ENCODE measurements around the gene FBLN5. TPM values are rescaled to one million over a fixed set of nuclear protein-coding genes. Genes with fewer than 3 reads are reported as not detected.

Gene FBLN5
- total RNA-seq, 1 donor from 2014 or later = 2.6 TPM

DNA sequence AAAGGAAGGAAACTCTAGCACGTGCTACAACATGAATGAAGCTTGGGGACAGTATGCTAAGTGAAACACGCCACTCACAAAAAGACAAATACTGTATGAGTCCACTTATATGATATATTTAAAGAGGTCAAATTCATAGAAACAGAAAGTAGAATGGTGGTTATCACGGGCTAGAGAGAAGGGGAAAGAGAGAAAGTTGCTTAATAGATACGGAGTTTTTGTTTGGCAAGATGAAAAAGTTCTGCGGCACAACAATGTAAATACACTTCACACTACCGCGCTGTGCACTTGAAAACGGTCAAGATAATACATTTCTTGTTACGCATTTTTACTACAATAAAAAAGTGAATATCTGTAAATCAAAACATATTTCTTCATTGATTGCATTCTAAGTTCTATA, 37.3 kb downstream of the FBLN5 start:
- intact Hi-C loops (cut with micrococcal nuclease) = loop anchor here (5.0 kb wide), 2 partner anchors 38 to 258 kb away; no protein-coding TSS in a partner anchor

DNA sequence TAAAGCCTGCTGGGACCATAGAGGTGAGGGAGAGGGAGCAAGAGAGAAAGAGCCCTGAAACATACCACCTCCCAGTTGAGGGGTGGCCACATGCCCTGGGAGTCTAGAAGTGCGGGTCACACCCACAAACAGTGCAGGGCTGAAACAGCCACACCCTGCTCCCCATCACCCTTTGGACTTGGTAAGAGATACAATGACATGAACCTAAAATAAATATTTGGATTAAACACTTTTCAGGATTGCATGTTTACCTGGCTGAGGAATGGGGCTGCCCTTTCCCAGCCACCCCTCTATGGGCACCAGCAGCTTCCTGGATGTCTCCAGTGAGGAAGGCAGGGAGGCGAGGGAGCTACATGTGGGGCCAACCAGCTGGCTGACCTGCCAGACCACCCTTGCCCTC, 41.1 kb downstream of the FBLN5 start:
- intact Hi-C loops (cut with micrococcal nuclease) = no loop called here

DNA sequence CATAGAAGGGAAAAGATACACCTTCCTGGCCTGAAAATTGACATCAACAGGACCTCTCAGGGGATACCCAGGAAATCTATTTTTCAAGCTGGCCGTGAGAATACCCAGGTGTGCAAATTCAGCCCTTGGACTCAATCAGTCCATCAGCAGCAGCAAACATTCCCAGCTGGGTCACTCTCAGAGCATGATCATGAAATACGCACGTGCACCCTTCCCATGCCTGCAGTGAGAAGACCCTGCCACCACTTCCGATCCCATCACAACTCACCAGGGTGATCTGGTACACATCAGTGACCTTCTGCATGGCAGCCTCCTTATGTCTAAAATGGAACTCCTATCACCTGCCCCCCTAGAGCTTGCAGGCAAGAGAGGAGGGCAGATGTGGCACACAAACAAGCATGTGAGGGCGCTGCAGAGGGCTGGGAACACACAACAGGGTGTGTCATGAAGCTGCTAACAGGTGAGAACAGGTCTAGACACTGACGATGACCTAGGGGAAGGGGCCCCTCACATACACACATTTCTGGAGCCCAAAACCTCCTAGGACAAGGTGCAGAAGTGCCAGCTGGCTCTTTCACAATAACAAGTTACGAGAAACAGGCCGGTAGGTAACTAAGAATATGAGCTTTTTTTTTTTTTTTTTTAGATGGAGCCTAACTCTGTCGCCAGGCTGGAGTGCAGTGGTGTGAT, 42.4 kb downstream of the FBLN5 start:
- intact Hi-C loops (cut with micrococcal nuclease) = no loop called here

DNA sequence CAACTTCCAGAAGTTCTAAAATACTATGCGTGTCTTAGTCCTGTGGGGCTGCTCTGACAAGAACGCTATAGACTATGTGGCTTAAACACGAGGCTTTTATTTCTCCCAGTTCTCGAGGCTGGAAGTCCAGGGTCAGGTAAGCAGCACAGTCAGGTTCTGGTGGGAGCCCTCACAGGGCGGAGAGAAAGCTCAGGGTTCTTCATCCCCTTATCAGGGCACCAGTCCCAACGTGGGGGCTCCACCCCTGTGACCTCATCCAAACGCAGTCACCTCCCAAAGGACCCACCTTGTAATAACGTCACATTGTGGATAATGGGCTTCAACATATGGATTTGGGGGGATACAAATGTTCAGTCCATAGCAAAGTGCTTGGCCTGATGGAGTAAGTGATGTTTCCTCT, 43.0 kb downstream of the FBLN5 start:
- intact Hi-C loops (cut with micrococcal nuclease) = no loop called here

DNA sequence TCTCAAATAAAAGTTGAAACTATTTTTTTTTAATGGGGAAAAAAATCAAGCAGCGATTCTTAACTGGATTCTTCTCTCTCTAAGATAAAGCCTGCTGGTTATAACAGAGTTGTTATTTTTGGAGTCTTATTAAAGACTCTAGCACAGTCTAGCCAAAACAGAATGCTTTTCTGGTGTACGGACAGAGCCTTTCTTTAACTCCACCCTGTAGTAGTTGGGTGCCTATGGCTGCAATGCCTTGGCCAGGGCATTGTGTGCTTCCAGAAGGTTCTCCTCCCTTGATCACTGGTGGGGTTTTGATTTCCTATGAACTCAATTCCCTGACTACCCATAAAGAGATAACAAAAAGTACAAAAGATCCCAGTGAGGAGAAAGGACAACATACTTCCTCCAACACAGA, 44.4 kb downstream of the FBLN5 start:
- intact Hi-C loops (cut with micrococcal nuclease) = no loop called here

DNA sequence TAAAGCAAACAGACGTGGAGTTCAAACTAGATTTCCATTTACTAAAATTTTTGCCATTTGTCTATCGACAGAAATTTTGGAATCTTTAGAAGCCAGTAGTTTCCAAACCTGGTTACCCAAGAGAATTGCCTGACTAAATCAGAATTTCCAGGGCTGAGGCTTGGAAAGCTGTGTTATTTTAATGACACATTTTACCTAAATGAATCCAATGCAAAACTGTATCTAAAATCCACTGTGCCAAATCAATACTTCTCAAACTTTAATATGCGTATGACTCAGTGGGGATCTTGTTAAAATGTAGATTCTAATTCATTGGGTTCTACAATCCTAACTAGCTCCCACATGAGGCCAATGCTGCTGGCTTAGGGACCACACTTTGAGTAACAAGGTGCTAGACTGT, 45.2 kb downstream of the FBLN5 start:
- intact Hi-C loops (cut with micrococcal nuclease) = no loop called here

DNA sequence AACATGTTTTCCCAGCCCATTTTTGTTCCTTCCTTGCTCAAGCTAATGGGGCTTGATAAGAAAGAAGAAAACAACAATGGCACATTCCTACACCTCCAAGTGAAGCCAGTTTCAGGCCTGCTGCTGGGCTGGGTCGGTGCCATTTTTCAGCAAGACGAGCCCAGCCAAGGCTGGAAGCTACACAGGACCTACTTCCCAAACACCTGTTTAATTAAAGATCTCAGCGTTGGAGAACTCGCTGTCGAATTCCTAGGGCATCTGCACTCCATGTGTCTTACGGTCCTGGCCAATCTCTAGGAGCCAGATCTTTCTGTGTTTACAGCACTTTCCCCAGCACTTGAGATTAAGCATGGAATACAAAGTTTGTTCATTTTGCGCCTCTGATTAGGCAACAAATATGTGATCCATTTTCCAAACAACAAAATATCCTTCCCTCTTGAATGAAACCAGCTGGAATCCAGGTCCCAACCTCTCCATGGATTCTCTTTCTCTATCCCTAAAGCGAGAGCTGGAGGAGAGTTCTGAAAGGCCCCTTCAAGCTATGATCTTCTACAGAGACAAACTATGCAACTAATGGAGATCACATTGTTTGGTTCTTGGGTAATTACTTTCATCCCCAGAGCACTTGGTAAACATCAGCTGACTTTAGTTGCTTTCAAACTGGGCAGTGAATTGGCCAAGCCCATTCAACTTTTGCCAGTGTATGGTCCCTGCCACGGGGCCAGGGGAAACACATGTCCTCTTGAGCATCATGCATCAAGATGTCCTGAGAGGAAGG, 45.9 kb downstream of the FBLN5 start:
- intact Hi-C loops (cut with micrococcal nuclease) = no loop called here

DNA sequence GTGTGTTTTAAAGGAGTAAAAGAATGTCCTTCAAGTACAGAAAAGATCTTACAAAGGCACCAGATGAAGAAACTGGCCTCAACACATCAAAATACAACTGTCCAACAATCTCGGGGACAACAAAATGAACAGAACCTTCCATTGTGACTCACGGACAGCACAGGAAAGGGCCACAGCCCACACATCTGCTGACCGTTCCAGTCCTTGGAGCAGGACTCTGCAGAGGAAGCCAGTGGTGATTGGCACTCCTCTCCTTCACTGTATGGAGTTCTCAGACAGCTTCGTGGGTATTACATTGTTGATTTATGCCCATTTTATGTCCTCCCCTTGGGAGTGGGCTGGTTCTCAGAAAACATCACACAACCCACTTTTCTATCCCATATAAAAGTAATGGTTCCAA, 47.7 kb downstream of the FBLN5 start:
- intact Hi-C loops (cut with micrococcal nuclease) = loop anchor here (10.0 kb wide), 1 partner anchor 65 kb away; no protein-coding TSS in a partner anchor

DNA sequence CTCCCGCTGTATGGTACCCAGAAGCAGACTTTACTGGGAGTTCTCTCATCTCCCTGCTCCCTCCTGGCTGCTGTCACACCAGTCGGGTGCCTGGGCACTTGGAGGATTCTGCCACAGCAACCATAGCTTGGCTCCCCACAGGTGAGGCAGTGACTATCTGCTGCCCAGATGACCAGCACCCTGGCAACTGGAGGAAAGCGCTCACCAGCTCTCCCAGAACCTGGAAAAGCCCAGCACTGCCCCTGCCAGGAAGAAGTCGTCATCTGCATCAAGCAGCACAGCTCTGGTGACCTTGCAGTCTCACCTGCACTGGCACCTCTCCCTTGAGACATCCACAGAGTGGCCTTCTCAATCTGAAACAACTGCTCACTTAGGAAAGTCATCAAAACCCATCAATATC, 48.3 kb downstream of the FBLN5 start:
- intact Hi-C loops (cut with micrococcal nuclease) = loop anchor here (10.0 kb wide), 1 partner anchor 64 kb away; no protein-coding TSS in a partner anchor

DNA sequence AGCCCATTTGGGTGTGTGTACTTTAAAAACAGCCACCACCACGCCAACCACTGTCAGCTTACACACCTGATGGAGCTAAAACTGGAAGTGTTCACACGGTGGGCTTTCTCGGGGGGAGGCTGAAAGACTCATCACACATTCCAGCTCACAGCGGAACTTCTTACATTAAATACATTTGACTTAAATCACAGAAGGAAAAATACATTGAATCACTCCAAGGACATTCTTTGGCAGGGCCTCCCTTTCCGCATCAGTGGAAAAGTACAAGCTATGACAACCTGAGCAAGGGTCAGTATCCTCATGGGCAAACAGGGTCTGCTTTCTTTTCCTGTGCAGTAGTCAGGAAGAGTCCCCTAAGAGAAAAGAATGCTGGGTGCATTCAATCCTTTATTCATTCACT, 49.1 kb downstream of the FBLN5 start:
- intact Hi-C loops (cut with micrococcal nuclease) = loop anchor here (10.0 kb wide), 1 partner anchor 64 kb away; no protein-coding TSS in a partner anchor

DNA sequence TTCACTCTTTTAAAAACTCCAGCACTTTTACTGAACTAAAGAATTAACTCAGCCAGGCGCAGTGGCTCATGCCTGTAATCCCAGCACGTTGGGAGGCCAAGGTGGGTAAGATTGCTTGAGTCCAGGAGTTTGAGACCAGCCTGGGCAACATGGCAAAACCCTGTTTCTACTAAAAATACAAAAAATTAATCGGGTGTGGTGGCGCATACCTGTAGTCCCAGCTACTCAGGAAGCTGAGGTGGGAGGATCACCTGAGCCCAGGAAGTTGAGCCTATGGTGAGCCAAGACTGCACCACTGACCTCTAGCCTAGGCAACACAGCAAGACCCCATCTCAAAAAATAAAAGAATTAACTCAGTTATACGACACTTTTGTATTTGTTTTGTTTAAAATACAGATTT, 49.8 kb downstream of the FBLN5 start:
- intact Hi-C loops (cut with micrococcal nuclease) = loop anchor here (10.0 kb wide), 1 partner anchor 63 kb away; no protein-coding TSS in a partner anchor

DNA sequence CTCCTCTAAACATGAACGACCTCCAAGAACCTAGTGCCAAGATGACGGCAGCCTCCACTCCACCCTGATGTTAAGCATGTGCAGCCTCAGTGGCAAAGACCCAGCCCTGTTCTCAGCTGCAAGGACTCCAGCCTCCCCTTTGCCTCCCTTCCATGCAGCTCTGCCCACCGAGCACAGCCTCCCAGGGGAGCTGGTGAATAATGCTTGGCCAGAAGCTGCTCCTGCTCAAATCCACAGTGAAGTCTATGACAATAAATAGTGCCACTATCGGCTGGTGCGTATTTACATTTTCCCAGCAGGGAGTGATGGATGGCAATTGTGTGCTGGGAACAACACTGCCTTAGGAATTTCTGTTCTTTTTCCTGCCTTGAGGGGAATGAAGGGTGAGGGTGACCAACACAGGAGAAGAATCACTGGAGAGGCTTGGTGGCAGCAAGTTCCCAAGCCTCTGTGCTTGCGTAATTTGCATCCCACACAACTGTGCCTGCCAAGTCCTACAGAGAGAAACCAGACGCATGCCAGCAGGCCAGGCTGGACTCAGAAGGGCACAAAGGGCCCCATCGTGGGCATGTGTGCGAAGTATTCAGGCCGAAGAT, 50.3 kb downstream of the FBLN5 start:
- intact Hi-C loops (cut with micrococcal nuclease) = loop anchor here (10.0 kb wide), 1 partner anchor 62 kb away; no protein-coding TSS in a partner anchor

DNA sequence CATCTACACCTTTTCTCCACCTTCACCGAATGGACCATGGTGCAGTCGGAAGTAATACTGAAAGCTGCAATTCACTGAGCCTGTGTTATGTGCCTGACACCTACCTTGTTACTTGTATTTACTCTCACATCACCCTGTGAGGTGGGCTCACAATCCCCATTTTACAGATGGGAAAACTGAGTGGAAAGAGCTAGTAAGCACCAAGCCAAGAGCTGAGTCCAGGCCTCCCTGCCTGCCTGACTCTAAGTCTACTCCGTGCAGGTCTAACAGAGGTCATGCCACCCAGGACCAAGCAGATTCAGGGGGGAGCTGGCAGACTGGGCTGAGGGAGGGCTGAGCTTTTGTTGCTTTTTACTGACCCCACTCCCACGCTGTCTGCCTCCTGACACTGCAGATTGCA, 51.1 kb downstream of the FBLN5 start:
- intact Hi-C loops (cut with micrococcal nuclease) = loop anchor here (10.0 kb wide), 1 partner anchor 62 kb away; no protein-coding TSS in a partner anchor

DNA sequence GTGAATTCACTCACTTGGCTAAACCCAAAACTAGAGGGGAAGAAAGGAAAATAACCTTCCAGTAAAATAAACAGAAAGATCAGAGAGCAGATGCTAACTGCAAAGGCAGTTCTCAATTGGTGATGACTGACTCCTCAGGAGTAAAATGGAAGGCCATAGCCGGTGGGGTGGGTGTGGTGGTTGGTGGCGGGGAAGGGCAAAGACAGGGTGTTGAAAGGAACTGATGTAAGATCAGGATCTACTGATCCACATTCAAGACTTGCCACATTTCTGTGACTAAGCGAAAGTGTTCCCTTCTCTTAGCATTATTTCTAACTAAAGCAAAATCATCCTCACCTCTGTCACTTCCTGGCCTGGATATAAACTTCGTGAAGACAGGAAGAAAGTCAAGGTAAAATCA, 53.8 kb downstream of the FBLN5 start:
- intact Hi-C loops (cut with micrococcal nuclease) = loop anchor here (10.0 kb wide), 1 partner anchor 59 kb away; no protein-coding TSS in a partner anchor

DNA sequence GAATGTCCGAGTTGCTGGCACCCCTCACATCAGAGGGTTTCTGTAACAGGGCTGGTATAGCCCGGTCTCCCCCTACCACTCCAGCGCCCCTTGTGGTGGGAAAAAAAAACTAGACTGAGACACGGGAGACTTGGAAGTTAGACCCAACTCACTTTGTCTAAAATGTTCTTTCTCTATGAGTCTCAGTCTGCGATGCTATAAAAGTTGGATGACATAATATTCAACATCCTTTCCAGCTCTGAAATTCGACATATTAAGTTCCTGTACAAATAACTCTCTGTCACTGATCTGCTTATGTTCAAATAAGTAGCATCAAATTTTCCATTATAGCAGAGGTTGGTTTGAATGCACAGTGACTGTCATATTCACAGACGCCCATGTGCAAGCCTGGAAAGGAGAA, 54.5 kb downstream of the FBLN5 start:
- intact Hi-C loops (cut with micrococcal nuclease) = loop anchor here (10.0 kb wide), 1 partner anchor 58 kb away; no protein-coding TSS in a partner anchor

DNA sequence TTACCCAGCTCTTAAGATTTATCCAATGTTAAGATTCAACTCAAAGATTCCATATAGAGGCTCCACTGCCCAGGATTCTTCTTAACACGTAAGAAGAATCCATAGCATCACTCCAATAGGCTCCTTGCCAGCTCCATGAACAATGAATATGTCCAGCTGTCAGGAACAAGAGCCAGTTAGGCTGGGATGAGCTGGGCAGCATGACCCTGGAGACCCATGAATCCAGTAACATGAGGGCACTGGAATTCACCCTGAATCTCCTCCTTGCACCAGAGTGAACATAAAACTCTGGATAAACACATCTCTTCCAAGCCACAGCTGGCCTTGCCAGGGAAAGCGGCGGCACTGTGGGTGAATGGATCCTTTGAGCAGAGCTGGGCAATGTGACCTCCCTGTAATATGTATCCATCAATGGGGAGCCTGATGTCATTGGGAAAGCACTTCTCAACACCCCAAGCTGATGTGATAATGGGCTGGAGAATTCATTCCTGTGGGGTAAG, 55.7 kb downstream of the FBLN5 start:
- intact Hi-C loops (cut with micrococcal nuclease) = loop anchor here (2.0 to 10.0 kb wide), 2 partner anchors 19 to 57 kb away; no protein-coding TSS in a partner anchor

DNA sequence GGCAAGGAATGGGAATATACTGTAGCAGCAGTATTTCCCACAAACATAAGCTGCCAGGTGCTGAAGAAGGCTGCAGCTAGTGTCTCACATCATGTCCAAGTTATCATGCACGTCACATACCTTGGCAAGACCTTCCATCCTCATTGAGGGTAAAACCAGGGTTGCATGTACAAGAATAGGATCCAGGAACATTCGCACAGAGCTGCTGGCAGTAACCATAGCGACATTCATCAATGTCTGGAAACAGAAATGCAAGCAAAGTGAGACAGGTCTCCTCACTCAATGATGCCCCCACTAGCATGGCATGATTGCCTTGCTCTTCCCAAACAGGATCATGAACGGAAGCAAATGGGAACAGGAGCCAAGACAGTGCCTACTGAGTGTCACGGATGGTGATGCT, 56.4 kb downstream of the FBLN5 start:
- intact Hi-C loops (cut with micrococcal nuclease) = loop anchor here (2.0 to 10.0 kb wide), 2 partner anchors 18 to 56 kb away; no protein-coding TSS in a partner anchor

DNA sequence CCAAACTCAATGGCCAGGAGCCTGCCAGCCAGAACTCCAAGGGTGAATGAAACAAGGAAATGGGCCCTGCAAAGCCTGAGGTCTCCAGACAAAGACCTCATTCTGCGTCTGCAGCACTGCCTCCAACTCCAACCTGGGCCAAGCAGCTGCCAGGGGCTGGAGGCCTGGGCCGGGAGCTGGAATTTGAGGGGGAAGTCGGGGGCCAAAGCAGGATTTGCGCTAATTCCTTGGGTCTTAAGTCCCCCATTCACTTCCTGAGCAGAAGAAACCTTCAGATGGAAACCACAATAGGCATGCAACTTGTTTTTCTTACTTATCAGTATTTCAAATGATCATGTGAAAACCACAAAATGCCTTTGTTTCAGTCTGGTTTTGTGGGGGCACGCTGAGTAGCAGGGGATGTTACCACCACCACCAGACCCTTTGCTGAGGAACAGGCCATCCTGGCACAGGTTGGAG, 57.2 kb downstream of the FBLN5 start:
- intact Hi-C loops (cut with micrococcal nuclease) = loop anchor here (2.0 to 10.0 kb wide), 2 partner anchors 18 to 56 kb away; no protein-coding TSS in a partner anchor

DNA sequence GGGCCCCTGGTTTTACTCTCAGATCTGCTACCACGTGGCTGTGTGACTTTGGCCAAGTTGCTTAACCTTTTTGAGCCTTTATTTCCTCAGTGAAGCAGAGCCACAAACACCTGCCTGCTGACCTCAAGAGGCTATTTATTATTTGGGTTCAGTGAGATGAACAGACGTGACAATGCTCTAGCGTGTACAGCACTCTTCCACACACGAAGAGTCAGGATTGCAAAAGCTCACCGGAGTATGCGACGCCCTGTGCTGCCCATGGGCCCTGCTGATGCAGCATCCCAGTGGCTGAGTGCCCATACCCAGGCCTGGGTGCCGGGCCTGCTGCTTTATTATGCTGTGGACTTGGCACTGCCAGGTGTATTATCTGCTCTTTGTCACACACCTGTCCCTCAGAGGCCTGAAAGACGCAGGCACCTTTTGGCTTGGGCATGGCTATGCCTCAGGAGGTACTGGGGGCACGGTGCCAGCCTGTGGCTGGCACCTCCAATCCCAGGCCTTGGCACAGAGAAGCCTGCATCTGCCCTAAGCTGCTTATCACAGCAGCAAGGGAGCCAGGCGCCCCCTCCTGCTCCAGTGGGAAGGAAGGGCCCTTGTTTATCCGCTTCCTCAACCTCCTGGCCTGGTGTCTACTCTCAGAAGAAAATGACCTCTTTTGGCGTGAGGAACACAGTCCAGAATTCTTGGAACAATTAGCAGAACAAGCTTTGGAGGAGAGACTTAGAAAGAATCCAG, 57.9 kb downstream of the FBLN5 start:
- intact Hi-C loops (cut with micrococcal nuclease) = loop anchor here (2.0 to 10.0 kb wide), 2 partner anchors 17 to 55 kb away; no protein-coding TSS in a partner anchor

DNA sequence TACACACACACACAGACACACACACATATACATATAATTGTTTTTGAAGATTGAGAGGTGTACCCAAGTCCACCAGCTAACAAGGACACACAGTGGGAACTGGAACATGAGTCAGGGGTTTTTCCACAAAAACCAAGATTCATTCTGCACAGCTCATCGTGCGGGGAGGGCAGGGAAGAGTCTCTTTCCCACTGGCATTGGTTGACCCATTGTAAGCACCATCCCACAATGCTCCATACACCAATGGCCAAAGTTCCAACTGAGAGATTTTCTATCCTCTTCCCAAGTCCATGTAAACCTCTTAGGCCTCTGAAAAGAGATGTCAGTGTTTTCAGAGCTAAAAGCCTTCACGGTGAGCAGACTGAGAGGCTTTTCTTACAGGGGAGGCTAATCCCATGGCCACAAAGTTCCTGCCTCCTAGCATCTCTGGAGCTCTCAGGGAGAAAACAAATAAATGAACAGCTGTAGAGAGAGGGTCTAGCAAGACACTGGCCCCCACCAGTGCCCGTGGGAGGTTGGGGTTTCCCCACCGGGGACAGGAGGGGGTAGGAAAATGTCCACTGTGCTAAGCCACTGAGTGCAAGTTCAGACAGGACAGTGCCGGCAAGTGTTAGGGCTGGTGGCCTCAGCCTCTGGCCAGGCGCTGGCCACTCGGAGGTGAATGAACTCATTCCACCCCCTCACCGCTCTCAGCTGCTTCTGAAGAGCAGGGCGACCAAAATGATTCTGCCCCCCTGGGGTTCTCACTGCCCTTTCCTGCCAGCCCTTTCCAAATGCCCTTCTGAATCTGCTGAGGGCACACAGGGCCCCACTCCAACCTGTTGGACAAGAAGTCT, 58.6 kb downstream of the FBLN5 start:
- intact Hi-C loops (cut with micrococcal nuclease) = no loop called here
